ENCODE measurements around the gene GDF10. TPM values are rescaled to one million over a fixed set of nuclear protein-coding genes. Genes with fewer than 3 reads are reported as not detected.
A peak's percentile ranks its signal among the peaks of the same experiment; 100 is the strongest.

GDF10 gene
- total RNA-seq, 1 experiment from 2014 or later: not detected

GRCh38 chr10:47359626-47360418 lies 59.8 kb downstream of the GDF10 start:
- no peaks in the 10 kb centered on the region for H3K9me3 Mint-ChIP-seq (ENCODE audit: low read depth, unreplicated experiment)
- no peak for TF ChIP-seq CTCF (IDR thresholded peaks at IDR 0.05; ENCODE audit: unreplicated experiment)
- H3K4me1 Mint-ChIP-seq (ENCODE audit: low read depth, unreplicated experiment): peaks cover 14% of the 10 kb centered on the region
- no peak overlapping the region for H3K4me3 Mint-ChIP-seq (ENCODE audit: low read depth, unreplicated experiment)
- BruUV-seq (replicated peaks): no TSS peak
- no peaks in the 10 kb centered on the region for H3K27me3 Mint-ChIP-seq (ENCODE audit: unreplicated experiment)
- DNase-seq: no peak
- H3K36me3 Mint-ChIP-seq (ENCODE audit: insufficient read depth, unreplicated experiment): no peaks in the 10 kb centered on the region
- CTCF ChIA-PET: no interaction called here
- intact Hi-C loops (cut with micrococcal nuclease; ENCODE audit: unreplicated experiment): no loop called here
- no peak overlapping the region for H3K27ac Mint-ChIP-seq (ENCODE audit: unreplicated experiment)

GRCh38 chr10:47360419-47361040 lies 60.5 kb downstream of the GDF10 start:
- Mint-ChIP-seq H3K27me3 (ENCODE audit: unreplicated experiment) (no peaks in the 10 kb centered on the region), H3K27ac (ENCODE audit: unreplicated experiment) (no peak overlapping the region), H3K4me3 (ENCODE audit: low read depth, unreplicated experiment) (no peak overlapping the region), H3K9me3 (ENCODE audit: low read depth, unreplicated experiment) (no peaks in the 10 kb centered on the region), H3K4me1 (ENCODE audit: low read depth, unreplicated experiment) (peaks cover 14% of the 10 kb centered on the region), H3K36me3 (ENCODE audit: insufficient read depth, unreplicated experiment) (no peaks in the 10 kb centered on the region)
- CTCF ChIA-PET: no interaction called here
- no TSS peak for BruUV-seq (replicated peaks)
- intact Hi-C loops (cut with micrococcal nuclease; ENCODE audit: unreplicated experiment): no loop called here
- no peak for TF ChIP-seq CTCF (IDR thresholded peaks at IDR 0.05; ENCODE audit: unreplicated experiment)
- no peak for DNase-seq

GRCh38 chr10:47361293-47361692 lies 61.3 kb downstream of the GDF10 start:
- CTCF ChIA-PET: interaction anchor here (1.2 to 1.3 kb wide), 2 partner anchors 23 to 46 kb away, joined by 3 to 4 read pairs; partner anchors contain the start of gene ZNF488
- intact Hi-C loops (cut with micrococcal nuclease; ENCODE audit: unreplicated experiment): no loop called here
- no TSS peak for BruUV-seq (replicated peaks)
- TF ChIP-seq CTCF (IDR thresholded peaks at IDR 0.05; ENCODE audit: unreplicated experiment): peak; percentile 80
- DNase-seq: peak; percentile 63
- Mint-ChIP-seq H3K36me3 (ENCODE audit: insufficient read depth, unreplicated experiment) (no peaks in the 10 kb centered on the region), H3K27me3 (ENCODE audit: unreplicated experiment) (no peaks in the 10 kb centered on the region), H3K4me3 (ENCODE audit: low read depth, unreplicated experiment) (no peak overlapping the region), H3K9me3 (ENCODE audit: low read depth, unreplicated experiment) (no peaks in the 10 kb centered on the region), H3K4me1 (ENCODE audit: low read depth, unreplicated experiment) (peaks cover 14% of the 10 kb centered on the region), H3K27ac (ENCODE audit: unreplicated experiment) (no peak overlapping the region)

GRCh38 chr10:47362199-47362598 lies 62.2 kb downstream of the GDF10 start:
- no peak for DNase-seq
- no peak overlapping the region for H3K27ac Mint-ChIP-seq (ENCODE audit: unreplicated experiment)
- intact Hi-C loops (cut with micrococcal nuclease; ENCODE audit: unreplicated experiment): no loop called here
- no peaks in the 10 kb centered on the region for H3K36me3 Mint-ChIP-seq (ENCODE audit: insufficient read depth, unreplicated experiment)
- peaks cover 14% of the 10 kb centered on the region for H3K4me1 Mint-ChIP-seq (ENCODE audit: low read depth, unreplicated experiment)
- CTCF ChIA-PET: interaction anchor here (1.2 to 1.3 kb wide), 2 partner anchors 22 to 45 kb away, joined by 3 to 4 read pairs; partner anchors contain the start of gene ZNF488
- H3K9me3 Mint-ChIP-seq (ENCODE audit: low read depth, unreplicated experiment): no peaks in the 10 kb centered on the region
- TF ChIP-seq CTCF (IDR thresholded peaks at IDR 0.05; ENCODE audit: unreplicated experiment): no peak
- no peaks in the 10 kb centered on the region for H3K27me3 Mint-ChIP-seq (ENCODE audit: unreplicated experiment)
- no peak overlapping the region for H3K4me3 Mint-ChIP-seq (ENCODE audit: low read depth, unreplicated experiment)
- BruUV-seq (replicated peaks): no TSS peak

Other genes starting within 250 kb of the GDF10 start
- gene GDF2, start 22.3 kb downstream of the GDF10 start, total RNA-seq (2022): not detected in 2 replicates
- gene RBP3, start 48.2 kb downstream of the GDF10 start, total RNA-seq (2022): not detected in 2 replicates
- 2.1 and 2.2 TPM in 2 replicates for gene ZNF488, start 84.1 kb downstream of the GDF10 start, total RNA-seq (2022)
- 0.69 and 1.1 TPM in 2 replicates for gene ANXA8, start 183.9 kb downstream of the GDF10 start, total RNA-seq (2022)
- not detected in 2 replicates for gene FAM25G, start 191.5 kb downstream of the GDF10 start, total RNA-seq (2022)
- gene AGAP9, start 223.4 kb downstream of the GDF10 start, total RNA-seq (2022): 17.6 and 19.3 TPM in 2 replicates

All from Calu3 (cell line).